ENCODE measurements around the gene SYT12.

- TF ChIP-seq REST (IDR thresholded peaks at IDR 0.05; ENCODE audit: insufficient read depth in 1 of 2, low read depth in 2 of 2, low read length in 2 of 2), result no peak
- no peak for TF ChIP-seq POLR2AphosphoS5 (IDR thresholded peaks at IDR 0.05; ENCODE audit: low read depth, low read length)
- TF ChIP-seq SIN3A (IDR thresholded peaks at IDR 0.05; ENCODE audit: borderline replicate concordance, insufficient read depth, low read length), result no peak
- TF ChIP-seq TAF1 (IDR thresholded peaks at IDR 0.05; ENCODE audit: borderline replicate concordance, insufficient read depth, low read length), result no peak
- no peak for TF ChIP-seq FOXP2 (optimal IDR thresholded peaks at IDR 0.05; ENCODE audit: borderline replicate concordance, extremely low read depth, extremely low read length, insufficient read depth)
Observed at GRCh38 chr11:67090717-67091116, 67.8 kb downstream of the SYT12 start.
